AG09319 (cell line): Measurements from ENCODE around the gene EIF1AX.

Experiments used
- DNase-seq: peaks from one replicate; pipeline ENCODE4 v3.0.0-alpha.2; 2010; ENCODE audit warnings: low read depth; ENCODE audit errors: extremely low read depth
- TF ChIP-seq, protein P1 (sequence below): IDR thresholded peaks from 2 replicates; pipeline ENCODE4 v1.5.1; 2011; ENCODE audit warnings: low read depth, mild to moderate bottlenecking, inconsistent platforms, low read length, moderate library complexity

The EIF1AX gene

DNA sequence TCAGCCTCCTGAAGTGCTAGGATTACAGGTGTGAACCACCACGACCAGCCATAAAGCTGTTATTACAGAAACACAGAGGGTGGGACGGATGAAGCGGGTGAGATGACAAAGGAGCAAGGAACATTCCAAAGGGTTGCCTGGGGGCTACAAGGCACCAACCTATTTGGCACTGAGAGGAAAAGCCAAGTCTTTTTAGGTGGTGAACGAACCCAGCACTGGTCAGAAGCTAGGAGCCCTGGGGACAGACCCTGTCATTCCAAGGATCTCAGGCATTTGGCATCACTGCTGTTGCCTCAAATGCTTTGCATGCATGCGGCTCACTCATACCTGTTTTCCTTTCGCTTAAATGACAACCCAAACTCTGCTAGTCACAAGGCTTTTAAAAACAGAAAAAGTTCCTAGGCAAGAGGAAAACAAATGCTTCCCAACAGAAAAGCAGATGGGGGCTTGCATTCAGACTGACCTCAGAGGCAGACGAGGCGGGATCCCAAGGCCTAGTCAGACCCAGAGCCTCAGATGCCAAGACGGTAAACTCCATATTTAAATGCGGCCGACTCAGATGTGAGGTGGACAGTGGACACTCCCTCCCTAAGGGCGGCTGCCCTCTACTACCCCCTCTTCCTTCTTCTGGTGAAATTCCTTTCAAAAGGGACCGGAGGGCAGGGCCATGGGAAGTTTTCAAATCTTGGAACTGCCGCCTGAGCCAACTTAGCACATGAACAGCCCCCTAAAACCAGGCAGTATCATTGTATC, 29.4 kb downstream of the EIF1AX start:
- DNase-seq = no peak
- TF ChIP-seq, protein P1, sequence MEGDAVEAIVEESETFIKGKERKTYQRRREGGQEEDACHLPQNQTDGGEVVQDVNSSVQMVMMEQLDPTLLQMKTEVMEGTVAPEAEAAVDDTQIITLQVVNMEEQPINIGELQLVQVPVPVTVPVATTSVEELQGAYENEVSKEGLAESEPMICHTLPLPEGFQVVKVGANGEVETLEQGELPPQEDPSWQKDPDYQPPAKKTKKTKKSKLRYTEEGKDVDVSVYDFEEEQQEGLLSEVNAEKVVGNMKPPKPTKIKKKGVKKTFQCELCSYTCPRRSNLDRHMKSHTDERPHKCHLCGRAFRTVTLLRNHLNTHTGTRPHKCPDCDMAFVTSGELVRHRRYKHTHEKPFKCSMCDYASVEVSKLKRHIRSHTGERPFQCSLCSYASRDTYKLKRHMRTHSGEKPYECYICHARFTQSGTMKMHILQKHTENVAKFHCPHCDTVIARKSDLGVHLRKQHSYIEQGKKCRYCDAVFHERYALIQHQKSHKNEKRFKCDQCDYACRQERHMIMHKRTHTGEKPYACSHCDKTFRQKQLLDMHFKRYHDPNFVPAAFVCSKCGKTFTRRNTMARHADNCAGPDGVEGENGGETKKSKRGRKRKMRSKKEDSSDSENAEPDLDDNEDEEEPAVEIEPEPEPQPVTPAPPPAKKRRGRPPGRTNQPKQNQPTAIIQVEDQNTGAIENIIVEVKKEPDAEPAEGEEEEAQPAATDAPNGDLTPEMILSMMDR = no peak

DNA sequence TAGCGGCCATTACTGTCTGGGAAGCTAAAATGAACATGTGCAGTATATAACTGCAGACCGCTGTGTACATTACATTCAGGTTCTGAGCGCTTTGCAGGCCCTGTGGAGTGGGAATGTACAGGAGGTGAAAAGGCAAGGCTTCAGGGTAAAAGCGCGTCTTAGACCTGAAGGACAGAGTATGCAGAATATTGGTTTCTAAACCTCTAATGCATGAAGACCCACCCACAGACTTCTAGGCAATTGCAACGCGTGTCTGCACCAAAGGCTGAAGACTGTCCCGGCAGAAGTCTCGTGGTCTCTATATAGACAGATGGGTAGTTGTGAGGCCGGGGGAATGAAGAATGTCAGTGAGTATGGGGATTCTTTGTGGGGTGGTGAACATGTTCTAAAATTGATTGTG, 30.4 kb downstream of the EIF1AX start:
- TF ChIP-seq, protein P1 = no peak
- DNase-seq = no peak

- DNase-seq = no peak
- TF ChIP-seq, protein P1 = no peak
These were observed 39.6 kb downstream of the EIF1AX start for GRCh38 chrX:20101934-20102581.

- no peak for DNase-seq
- TF ChIP-seq, protein P1 = no peak
These were observed 50.1 kb downstream of the EIF1AX start for GRCh38 chrX:20091499-20091898.

GRCh38 chrX:20089845-20090244, 51.8 kb downstream of the EIF1AX start:
- no peak for DNase-seq
- TF ChIP-seq, protein P1 = no peak

DNA sequence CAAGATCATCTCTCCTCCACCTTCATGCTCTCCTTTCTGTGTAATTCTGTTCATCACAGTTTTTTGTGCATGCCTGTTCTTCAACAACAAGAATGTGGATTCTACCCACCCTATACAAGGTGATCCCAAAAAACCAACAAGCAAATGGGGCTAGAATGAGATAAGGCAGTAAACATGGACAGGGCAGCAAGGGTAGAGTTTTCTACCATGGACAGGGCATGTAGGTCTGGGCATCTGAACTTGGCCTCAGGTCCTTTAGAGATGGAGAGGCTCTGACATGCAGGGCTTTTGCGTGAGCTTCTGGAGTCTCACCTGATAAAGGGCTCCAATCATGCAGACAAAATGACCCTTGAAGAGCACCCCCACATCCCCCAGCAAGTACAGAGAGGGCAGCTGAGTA, 61.4 kb downstream of the EIF1AX start:
- TF ChIP-seq, protein P1 = no peak
- no peak for DNase-seq
